ENCODE data around the gene TTC34. TPM values are rescaled to one million over a fixed set of nuclear protein-coding genes. Genes with fewer than 3 reads are reported as not detected.

The TTC34 gene
- total RNA-seq, 4 donors from 2014 or later: 0.14 to 6.0 (median 0.75) TPM

GRCh38 chr1:2598329-2598931 lies 203.1 kb downstream of the TTC34 start:
- Histone ChIP-seq H3K27me3 (peaks cover 3% of the 10 kb centered on the region), H3K27ac (no peak overlapping the region), H3K4me3 (no peak overlapping the region), H3K9me3 (no peaks in the 10 kb centered on the region), H3K4me1 (peaks cover 0 to 10% (median 7%) of the 10 kb centered on the region in 4 donors), H3K36me3 (no peaks in the 10 kb centered on the region)
- no peak for DNase-seq
- intact Hi-C loops (cut with DNase I; ENCODE audit: low total_unique reads) (no loop called here), in situ Hi-C loops (cut with MboI; ENCODE audit: low pct_ligation_motif_present in 1 of 4, low pct_unique_long_range_greater_than_20kb in 1 of 4, low sequenced_read_pairs in 3 of 4) (no loop called here)
- TF ChIP-seq POLR2A (IDR thresholded peaks at IDR 0.05) (no peak), EP300 (IDR thresholded peaks at IDR 0.05; ENCODE audit: low read depth) (no peak), CTCF (IDR thresholded peaks at IDR 0.05) (no peak), POLR2AphosphoS5 (IDR thresholded peaks at IDR 0.05) (no peak)
- 67% methylated on average over 3 of the region's 3 CpGs; no CpG with 5 or more reads in 1 of the 2 donors for WGBS, 2 donors (ENCODE audit: low coverage in 1 of 2)

GRCh38 chr1:2597441-2598328 lies 203.8 kb downstream of the TTC34 start:
- DNase-seq: no peak
- TF ChIP-seq EP300 (IDR thresholded peaks at IDR 0.05; ENCODE audit: low read depth): no peak
- Histone ChIP-seq H3K4me3 (no peak overlapping the region), H3K27me3 (no peaks in the 10 kb centered on the region), H3K36me3 (no peaks in the 10 kb centered on the region), H3K27ac (no peak overlapping the region), H3K9me3 (no peaks in the 10 kb centered on the region), H3K4me1 (peaks cover 0 to 18% (median 7%) of the 10 kb centered on the region in 4 donors)
- 20 to 74% methylated on average over 1 to 33 of the region's 34 CpGs for WGBS, 2 donors (ENCODE audit: low coverage in 1 of 2)
- intact Hi-C loops (cut with DNase I; ENCODE audit: low total_unique reads) (no loop called here), in situ Hi-C loops (cut with MboI; ENCODE audit: low pct_ligation_motif_present in 1 of 4, low pct_unique_long_range_greater_than_20kb in 1 of 4, low sequenced_read_pairs in 3 of 4) (no loop called here)

GRCh38 chr1:2596530-2597333 lies 204.8 kb downstream of the TTC34 start:
- H3K4me3 ChIP-seq: no peak overlapping the region
- no peaks in the 10 kb centered on the region for H3K27me3 ChIP-seq
- TF ChIP-seq CTCF (IDR thresholded peaks at IDR 0.05): no peak
- no peak for TF ChIP-seq POLR2AphosphoS5 (IDR thresholded peaks at IDR 0.05)
- TF ChIP-seq EP300 (IDR thresholded peaks at IDR 0.05; ENCODE audit: low read depth): no peak
- TF ChIP-seq POLR2A (IDR thresholded peaks at IDR 0.05): no peak
- H3K27ac ChIP-seq: no peak overlapping the region
- in situ Hi-C loops (cut with MboI; ENCODE audit: low pct_ligation_motif_present in 1 of 4, low pct_unique_long_range_greater_than_20kb in 1 of 4, low sequenced_read_pairs in 3 of 4) (no loop called here), intact Hi-C loops (cut with DNase I; ENCODE audit: low total_unique reads) (no loop called here)
- H3K9me3 ChIP-seq: no peaks in the 10 kb centered on the region
- H3K4me1 ChIP-seq: peaks cover 0 to 20% (median 7%) of the 10 kb centered on the region in 4 donors
- WGBS, 2 donors (ENCODE audit: low coverage in 1 of 2): 87% methylated on average over 24 of the region's 28 CpGs; no CpG with 5 or more reads in 1 of the 2 donors
- DNase-seq: no peak
- no peaks in the 10 kb centered on the region for H3K36me3 ChIP-seq

GRCh38 chr1:2595812-2596529 lies 205.5 kb downstream of the TTC34 start:
- no peaks in the 10 kb centered on the region for H3K9me3 ChIP-seq
- no peak overlapping the region for H3K27ac ChIP-seq
- H3K27me3 ChIP-seq: no peaks in the 10 kb centered on the region
- no peak for DNase-seq
- no peak overlapping the region for H3K4me3 ChIP-seq
- TF ChIP-seq POLR2A (IDR thresholded peaks at IDR 0.05) (no peak), POLR2AphosphoS5 (IDR thresholded peaks at IDR 0.05) (no peak), EP300 (IDR thresholded peaks at IDR 0.05; ENCODE audit: low read depth) (no peak), CTCF (IDR thresholded peaks at IDR 0.05) (no peak)
- 89% methylated on average over 24 of the region's 31 CpGs; no CpG with 5 or more reads in 1 of the 2 donors for WGBS, 2 donors (ENCODE audit: low coverage in 1 of 2)
- in situ Hi-C loops (cut with MboI; ENCODE audit: low pct_ligation_motif_present in 1 of 4, low pct_unique_long_range_greater_than_20kb in 1 of 4, low sequenced_read_pairs in 3 of 4) (no loop called here), intact Hi-C loops (cut with DNase I; ENCODE audit: low total_unique reads) (no loop called here)
- H3K36me3 ChIP-seq: no peaks in the 10 kb centered on the region
- H3K4me1 ChIP-seq: peaks cover 0 to 20% (median 7%) of the 10 kb centered on the region in 4 donors
